Endothelial cell of umbilical vein (primary cell): ENCODE results near the gene PTPRF. TPM values are rescaled to one million over a fixed set of nuclear protein-coding genes. Genes with fewer than 3 reads are reported as not detected.

Source experiments
- BruUV-seq: library from RNA; stranded (reverse); fragments of 400-500 nt; replicated peaks from 2 replicates; lab custom pipeline; 2021; lab: Mats Ljungman, UMichigan
- CTCF ChIA-PET: fragments of 300-600, 350-600 bp; sonication (Branson Sonifier 250); formaldehyde crosslinking; loops from one replicate; lab custom pipeline; 2021; ENCODE audit warnings: antibody characterized with exemption, inconsistent platforms; lab: Charles Lee
- POLR2A ChIA-PET: fragments of 300-600, 350-600 bp; sonication (Branson Sonifier 250); formaldehyde crosslinking; loops from one replicate; lab custom pipeline; 2021; ENCODE audit warnings: antibody characterized with exemption, inconsistent platforms; lab: Charles Lee
- DNase-seq: peaks from one replicate; pipeline ENCODE4 v3.0.0-alpha.2; 2011; ENCODE audit warnings: low read depth, low spot score
- FAIRE-seq: peaks from 2 replicates; lab custom pipeline; 2011; peaks lifted over from hg19 to GRCh38; lab: Jason Lieb, UNC
- H2AFZ ChIP-seq: 2 replicates; pipeline ENCODE4 v1.6.0; 2012; ENCODE audit warnings: low read depth, low read length, control low read depth, inconsistent platforms
- H3K27ac ChIP-seq: 2 replicates; pipeline ENCODE4 v1.5.1; 2011; ENCODE audit warnings: low read depth, mild to moderate bottlenecking, control low read depth, low read length, moderate library complexity; ENCODE audit not compliant: insufficient read depth
- H3K27me3 ChIP-seq, 2 experiments: 2 replicates each; pipeline versions ENCODE4 v1.6.0 to v1.6.1; 2011; ENCODE audit warnings: low read length in 2 of 2, mixed read lengths in 1 of 2; ENCODE audit not compliant: control insufficient read depth in 2 of 2, insufficient read depth in 2 of 2
- H3K36me3 ChIP-seq, 2 experiments: 2 replicates in 1 of 2; 3 replicates in 1 of 2; pipeline ENCODE4 v1.5.1; 2011; ENCODE audit warnings: low read length in 2 of 2, mild to moderate bottlenecking in 1 of 2, moderate library complexity in 1 of 2; ENCODE audit not compliant: control insufficient read depth in 2 of 2, insufficient read depth in 2 of 2; ENCODE audit errors: extremely low read depth in 1 of 2
- H3K4me1 ChIP-seq: 3 replicates; pipeline ENCODE4 v1.5.1; 2011; ENCODE audit warnings: mild to moderate bottlenecking, low read length; ENCODE audit not compliant: control insufficient read depth, insufficient read depth; ENCODE audit errors: extremely low read depth
- H3K4me2 ChIP-seq: 2 replicates; pipeline ENCODE4 v1.6.1; 2011; ENCODE audit warnings: low read length, control low read depth, mixed read lengths; ENCODE audit not compliant: insufficient read depth
- H3K4me3 ChIP-seq, 3 experiments: fragments of 200-600 bp in 1 of 3; sonication (generic), shearing (Covaris generic) in 1 of 3; replicated peaks in 1 of 3; 2 replicates each; pipeline ENCODE4 v1.5.1; 2011 to 2016; ENCODE audit warnings: control low read depth in 3 of 3, low read length in 3 of 3, mild to moderate bottlenecking in 2 of 3, inconsistent platforms in 1 of 3, low read depth in 1 of 3, moderate library complexity in 1 of 3; ENCODE audit not compliant: insufficient read depth in 1 of 3
- H3K79me2 ChIP-seq: 2 replicates; pipeline ENCODE4 v1.6.0; 2012; ENCODE audit warnings: low read length, inconsistent platforms; ENCODE audit not compliant: control insufficient read depth, insufficient read depth
- H3K9ac ChIP-seq: replicated peaks from 2 replicates; pipeline ENCODE3; 2011; ENCODE audit warnings: low read length, control low read depth; ENCODE audit not compliant: insufficient read depth; ENCODE audit errors: extremely low read depth
- H3K9me1 ChIP-seq: replicated peaks from 3 replicates; pipeline ENCODE4 v1.6.0; 2011; ENCODE audit warnings: mild to moderate bottlenecking, low read length; ENCODE audit not compliant: control insufficient read depth, insufficient read depth; ENCODE audit errors: extremely low read depth
- H3K9me3 ChIP-seq: replicated peaks from 2 replicates; pipeline ENCODE4 v1.5.1; 2012; ENCODE audit warnings: low read length, inconsistent platforms; ENCODE audit not compliant: control insufficient read depth, insufficient read depth
- H4K20me1 ChIP-seq: replicated peaks from 2 replicates; pipeline ENCODE3; 2011; ENCODE audit warnings: mild to moderate bottlenecking, low read length; ENCODE audit not compliant: control insufficient read depth, insufficient read depth; ENCODE audit errors: extremely low read depth
- CTCF ChIP-seq, 2 donors: IDR thresholded peaks; 1 replicate in 1 of 2; 2 replicates in 1 of 2; pipeline ENCODE4 v1.5.1; 2011; ENCODE audit warnings: low read length in 2 of 2, mild to moderate bottlenecking in 2 of 2, moderate library complexity in 2 of 2, control low read depth in 1 of 2, inconsistent platforms in 1 of 2, low read depth in 1 of 2; ENCODE audit not compliant: insufficient read depth in 1 of 2; ENCODE audit errors: extremely low read depth in 1 of 2
- EZH2 ChIP-seq: IDR thresholded peaks from 2 replicates; pipeline ENCODE4 v1.6.1; 2012; ENCODE audit warnings: borderline replicate concordance, low read depth, mild to moderate bottlenecking, moderate library complexity, low read length, inconsistent platforms; ENCODE audit not compliant: severe bottlenecking
- FOS ChIP-seq: IDR thresholded peaks from 2 replicates; pipeline ENCODE4 v1.6.1; 2011; ENCODE audit warnings: mild to moderate bottlenecking, low read length, moderate library complexity, borderline replicate concordance; ENCODE audit not compliant: insufficient read depth
- GATA2 ChIP-seq: IDR thresholded peaks from 2 replicates; pipeline ENCODE4 v1.7.0; 2011; ENCODE audit warnings: low read depth, mild to moderate bottlenecking, moderate library complexity, mixed read lengths, low read length; ENCODE audit not compliant: insufficient read length, insufficient read depth
- JUN ChIP-seq: IDR thresholded peaks from 2 replicates; pipeline ENCODE4 v1.6.1; 2011; ENCODE audit warnings: borderline replicate concordance, low read depth; ENCODE audit not compliant: insufficient read length, insufficient read depth
- MAX ChIP-seq: IDR thresholded peaks from 2 replicates; pipeline ENCODE4 v1.6.1; 2011; ENCODE audit not compliant: insufficient read depth, insufficient read length
- MYC ChIP-seq: IDR thresholded peaks from one replicate; pipeline ENCODE4 v1.6.1; 2011; ENCODE audit warnings: mild to moderate bottlenecking, low read depth, low read length
- POLR2A ChIP-seq: IDR thresholded peaks from 2 replicates; pipeline ENCODE4 v1.6.1; 2012; ENCODE audit warnings: low read depth, mild to moderate bottlenecking, control low read depth, low read length
- POLR2AphosphoS5 ChIP-seq: IDR thresholded peaks from 2 replicates; pipeline ENCODE4 v1.6.1; 2012; ENCODE audit warnings: low read depth, mild to moderate bottlenecking, control low read depth, low read length, moderate library complexity; ENCODE audit not compliant: insufficient read depth
- dilution Hi-C: fragments of 300-500 bp; cut with MboI; formaldehyde crosslinking; loops from one replicate; pipeline ENCODE4 v1.15.0; 2019; ENCODE audit warnings: low sequenced_read_pairs; ENCODE audit not compliant: extremely low pct_ligation_motif_present
- intact Hi-C: fragments of 100-400 bp; cut with micrococcal nuclease; formaldehyde crosslinking; loops from one replicate; pipeline ENCODE4 v1.10.0; 2022
- polyA plus RNA-seq, 4 experiments: library from polyadenylated mRNA; depleted of rRNA in 3 of 4; stranded (reverse) in 3 of 4; unstranded in 1 of 4; fragments of >200 nt; gene quantifications; 2 replicates each; pipeline versions ENCODE4 v1.2.1 to v1.2.3, GENCODE V29; 2011 to 2012; ENCODE audit warnings: missing spikeins in 1 of 4
- total RNA-seq: library from RNA; stranded (reverse); gene quantifications from 2 replicates; pipeline ENCODE4 v1.2.3, GENCODE V29; 2021

PTPRF gene
- total and polyA plus RNA-seq, 2 donors (not counting 3 experiments of a cell fraction or from before 2014, with no cell fraction given) = 217 to 338 TPM

GRCh38 chr1:43585557-43585956 is 54.9 kb downstream of the PTPRF start:
- ChIA-PET POLR2A (no interaction called here), CTCF (no interaction called here)
- BruUV-seq = no TSS peak
- peaks cover 4 to 50% of the 10 kb centered on the region in 2 experiments for H3K36me3 ChIP-seq
- H3K4me2 ChIP-seq = no peak overlapping the region
- H3K79me2 ChIP-seq = no peaks in the 10 kb centered on the region
- H3K9me1 ChIP-seq = no peaks in the 10 kb centered on the region
- no peaks in the 10 kb centered on the region for H3K27me3 ChIP-seq
- intact Hi-C loops = no loop called here
- dilution Hi-C loops = no loop called here
- no peak overlapping the region for H3K9ac ChIP-seq
- peaks cover 3% of the 10 kb centered on the region for H3K4me1 ChIP-seq
- no peak overlapping the region for H3K27ac ChIP-seq
- no peaks in the 10 kb centered on the region for H3K9me3 ChIP-seq
- no peak for FAIRE-seq
- no peak overlapping the region for H3K4me3 ChIP-seq
- DNase-seq = no peak
- H2AFZ ChIP-seq = no peak overlapping the region
- TF ChIP-seq POLR2A (no peak), JUN (no peak), MAX (no peak), GATA2 (no peak), CTCF (IDR thresholded peaks at IDR 0.05; ENCODE audit: extremely low read depth in 1 of 2, insufficient read depth in 1 of 2, low read depth in 1 of 2, low read length in 2 of 2) (no peak), MYC (no peak), FOS (no peak), POLR2AphosphoS5 (no peak), EZH2 (no peak)
- H4K20me1 ChIP-seq = no peaks in the 10 kb centered on the region
